K562 (cell line): Measurements from ENCODE around the gene SLC25A53. TPM values are rescaled to one million over a fixed set of nuclear protein-coding genes. Genes with fewer than 3 reads are reported as not detected.

Experiments used
- polyA plus RNA-seq, 8 experiments: library from polyadenylated mRNA; depleted of rRNA in 4 of 8; stranded (reverse) in 5 of 8; unstranded in 3 of 8; fragments of >200 nt; fragmentation: Nextera tagmentation in 2 of 8; fragmentation: Illumina TruSeq in 1 of 8; extraction: Ambion mirVana in 2 of 8; extraction: Trizol in 1 of 8; gene quantifications; 2 replicates each; pipeline versions ENCODE4 v1.2.1 to v1.2.3, GENCODE V29; 2011 to 2014; ENCODE audit warnings: inconsistent platforms in 1 of 8, missing spikeins in 1 of 8
- total RNA-seq, 7 experiments: library from RNA; depleted of rRNA in 6 of 7; stranded (reverse); fragments of >200 nt in 6 of 7; fragmentation: Illumina TruSeq in 2 of 7; extraction: Trizol in 2 of 7; gene quantifications; 2 replicates each; pipeline versions ENCODE4 v1.2.1 to v1.2.3, GENCODE V29; 2011 to 2021; ENCODE audit warnings: low replicate concordance in 1 of 7
- TF ChIP-seq, protein P1 (sequence below): fragments of 450-650 bp; IDR thresholded peaks from 2 replicates; pipeline ENCODE4 v1.6.1; 2016; ENCODE audit warnings: mild to moderate bottlenecking, moderate library complexity
- TF ChIP-seq, protein P2 (sequence below): fragments of 250-450 bp; sonication (Bioruptor Pico); IDR thresholded peaks from 2 replicates; pipeline ENCODE4 v1.5.0; 2021

The SLC25A53 gene
- total and polyA plus RNA-seq, 9 of the 15 experiments (the other 6 are each of a cell fraction or from before 2014, with no cell fraction given): 2.4 to 8.6 (median 5.6) TPM

DNA sequence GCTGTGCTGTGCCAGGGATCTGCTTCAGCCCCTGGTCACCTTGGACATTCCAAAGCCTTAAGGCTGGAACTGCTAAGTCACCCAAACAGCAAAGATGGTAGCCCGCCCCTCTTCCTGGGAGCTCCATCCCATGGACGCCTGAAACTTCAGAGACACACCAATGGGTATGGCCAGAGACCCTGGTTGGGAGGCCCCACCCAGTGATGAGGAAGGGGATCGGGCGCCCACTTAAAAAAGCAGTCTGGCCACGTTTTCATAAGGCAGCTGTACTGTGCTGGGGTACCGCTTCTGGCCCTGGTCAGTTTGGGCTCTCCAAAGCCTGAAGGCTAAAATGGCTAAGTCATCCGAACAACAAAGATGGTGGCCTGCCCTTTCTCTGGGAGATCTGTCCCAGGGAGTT is 71.3 kb downstream of the SLC25A53 start (continued):
- TF ChIP-seq, protein P1, sequence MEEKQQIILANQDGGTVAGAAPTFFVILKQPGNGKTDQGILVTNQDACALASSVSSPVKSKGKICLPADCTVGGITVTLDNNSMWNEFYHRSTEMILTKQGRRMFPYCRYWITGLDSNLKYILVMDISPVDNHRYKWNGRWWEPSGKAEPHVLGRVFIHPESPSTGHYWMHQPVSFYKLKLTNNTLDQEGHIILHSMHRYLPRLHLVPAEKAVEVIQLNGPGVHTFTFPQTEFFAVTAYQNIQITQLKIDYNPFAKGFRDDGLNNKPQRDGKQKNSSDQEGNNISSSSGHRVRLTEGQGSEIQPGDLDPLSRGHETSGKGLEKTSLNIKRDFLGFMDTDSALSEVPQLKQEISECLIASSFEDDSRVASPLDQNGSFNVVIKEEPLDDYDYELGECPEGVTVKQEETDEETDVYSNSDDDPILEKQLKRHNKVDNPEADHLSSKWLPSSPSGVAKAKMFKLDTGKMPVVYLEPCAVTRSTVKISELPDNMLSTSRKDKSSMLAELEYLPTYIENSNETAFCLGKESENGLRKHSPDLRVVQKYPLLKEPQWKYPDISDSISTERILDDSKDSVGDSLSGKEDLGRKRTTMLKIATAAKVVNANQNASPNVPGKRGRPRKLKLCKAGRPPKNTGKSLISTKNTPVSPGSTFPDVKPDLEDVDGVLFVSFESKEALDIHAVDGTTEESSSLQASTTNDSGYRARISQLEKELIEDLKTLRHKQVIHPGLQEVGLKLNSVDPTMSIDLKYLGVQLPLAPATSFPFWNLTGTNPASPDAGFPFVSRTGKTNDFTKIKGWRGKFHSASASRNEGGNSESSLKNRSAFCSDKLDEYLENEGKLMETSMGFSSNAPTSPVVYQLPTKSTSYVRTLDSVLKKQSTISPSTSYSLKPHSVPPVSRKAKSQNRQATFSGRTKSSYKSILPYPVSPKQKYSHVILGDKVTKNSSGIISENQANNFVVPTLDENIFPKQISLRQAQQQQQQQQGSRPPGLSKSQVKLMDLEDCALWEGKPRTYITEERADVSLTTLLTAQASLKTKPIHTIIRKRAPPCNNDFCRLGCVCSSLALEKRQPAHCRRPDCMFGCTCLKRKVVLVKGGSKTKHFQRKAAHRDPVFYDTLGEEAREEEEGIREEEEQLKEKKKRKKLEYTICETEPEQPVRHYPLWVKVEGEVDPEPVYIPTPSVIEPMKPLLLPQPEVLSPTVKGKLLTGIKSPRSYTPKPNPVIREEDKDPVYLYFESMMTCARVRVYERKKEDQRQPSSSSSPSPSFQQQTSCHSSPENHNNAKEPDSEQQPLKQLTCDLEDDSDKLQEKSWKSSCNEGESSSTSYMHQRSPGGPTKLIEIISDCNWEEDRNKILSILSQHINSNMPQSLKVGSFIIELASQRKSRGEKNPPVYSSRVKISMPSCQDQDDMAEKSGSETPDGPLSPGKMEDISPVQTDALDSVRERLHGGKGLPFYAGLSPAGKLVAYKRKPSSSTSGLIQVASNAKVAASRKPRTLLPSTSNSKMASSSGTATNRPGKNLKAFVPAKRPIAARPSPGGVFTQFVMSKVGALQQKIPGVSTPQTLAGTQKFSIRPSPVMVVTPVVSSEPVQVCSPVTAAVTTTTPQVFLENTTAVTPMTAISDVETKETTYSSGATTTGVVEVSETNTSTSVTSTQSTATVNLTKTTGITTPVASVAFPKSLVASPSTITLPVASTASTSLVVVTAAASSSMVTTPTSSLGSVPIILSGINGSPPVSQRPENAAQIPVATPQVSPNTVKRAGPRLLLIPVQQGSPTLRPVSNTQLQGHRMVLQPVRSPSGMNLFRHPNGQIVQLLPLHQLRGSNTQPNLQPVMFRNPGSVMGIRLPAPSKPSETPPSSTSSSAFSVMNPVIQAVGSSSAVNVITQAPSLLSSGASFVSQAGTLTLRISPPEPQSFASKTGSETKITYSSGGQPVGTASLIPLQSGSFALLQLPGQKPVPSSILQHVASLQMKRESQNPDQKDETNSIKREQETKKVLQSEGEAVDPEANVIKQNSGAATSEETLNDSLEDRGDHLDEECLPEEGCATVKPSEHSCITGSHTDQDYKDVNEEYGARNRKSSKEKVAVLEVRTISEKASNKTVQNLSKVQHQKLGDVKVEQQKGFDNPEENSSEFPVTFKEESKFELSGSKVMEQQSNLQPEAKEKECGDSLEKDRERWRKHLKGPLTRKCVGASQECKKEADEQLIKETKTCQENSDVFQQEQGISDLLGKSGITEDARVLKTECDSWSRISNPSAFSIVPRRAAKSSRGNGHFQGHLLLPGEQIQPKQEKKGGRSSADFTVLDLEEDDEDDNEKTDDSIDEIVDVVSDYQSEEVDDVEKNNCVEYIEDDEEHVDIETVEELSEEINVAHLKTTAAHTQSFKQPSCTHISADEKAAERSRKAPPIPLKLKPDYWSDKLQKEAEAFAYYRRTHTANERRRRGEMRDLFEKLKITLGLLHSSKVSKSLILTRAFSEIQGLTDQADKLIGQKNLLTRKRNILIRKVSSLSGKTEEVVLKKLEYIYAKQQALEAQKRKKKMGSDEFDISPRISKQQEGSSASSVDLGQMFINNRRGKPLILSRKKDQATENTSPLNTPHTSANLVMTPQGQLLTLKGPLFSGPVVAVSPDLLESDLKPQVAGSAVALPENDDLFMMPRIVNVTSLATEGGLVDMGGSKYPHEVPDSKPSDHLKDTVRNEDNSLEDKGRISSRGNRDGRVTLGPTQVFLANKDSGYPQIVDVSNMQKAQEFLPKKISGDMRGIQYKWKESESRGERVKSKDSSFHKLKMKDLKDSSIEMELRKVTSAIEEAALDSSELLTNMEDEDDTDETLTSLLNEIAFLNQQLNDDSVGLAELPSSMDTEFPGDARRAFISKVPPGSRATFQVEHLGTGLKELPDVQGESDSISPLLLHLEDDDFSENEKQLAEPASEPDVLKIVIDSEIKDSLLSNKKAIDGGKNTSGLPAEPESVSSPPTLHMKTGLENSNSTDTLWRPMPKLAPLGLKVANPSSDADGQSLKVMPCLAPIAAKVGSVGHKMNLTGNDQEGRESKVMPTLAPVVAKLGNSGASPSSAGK: no peak
- TF ChIP-seq, protein P2, sequence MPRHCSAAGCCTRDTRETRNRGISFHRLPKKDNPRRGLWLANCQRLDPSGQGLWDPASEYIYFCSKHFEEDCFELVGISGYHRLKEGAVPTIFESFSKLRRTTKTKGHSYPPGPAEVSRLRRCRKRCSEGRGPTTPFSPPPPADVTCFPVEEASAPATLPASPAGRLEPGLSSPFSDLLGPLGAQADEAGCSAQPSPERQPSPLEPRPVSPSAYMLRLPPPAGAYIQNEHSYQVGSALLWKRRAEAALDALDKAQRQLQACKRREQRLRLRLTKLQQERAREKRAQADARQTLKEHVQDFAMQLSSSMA (CRISPR knock-in tag): no peak
- TF ChIP-seq, all 486 proteins: peak for 0
